Measurements from ENCODE around the gene UBR1. TPM values are rescaled to one million over a fixed set of nuclear protein-coding genes. Genes with fewer than 3 reads are reported as not detected.

Gene UBR1
- total RNA-seq, 1 experiment from 2014 or later: 22.2 TPM

GRCh38 chr15:43153269-43153668, 47.4 kb upstream of the UBR1 start:
- no peak overlapping the region for H3K27ac ChIP-seq (ENCODE audit: insufficient read length, low read depth, low read length)
- H4K8ac ChIP-seq (replicated peaks; ENCODE audit: insufficient read length, low read depth, low read length): no peak overlapping the region
- no peaks in the 10 kb centered on the region for H3K23me2 ChIP-seq (ENCODE audit: insufficient read length, low read depth, low read length, poor library complexity, severe bottlenecking)
- H3K9me3 Mint-ChIP-seq: no peaks in the 10 kb centered on the region
- DNase-seq: no peak
- H2BK12ac ChIP-seq (ENCODE audit: insufficient read length, low read depth, low read length): no peak overlapping the region
- no peak overlapping the region for H2AK5ac ChIP-seq (ENCODE audit: insufficient read length, low read length)
- no peaks in the 10 kb centered on the region for H3K9me3 ChIP-seq (ENCODE audit: control insufficient read depth, low read depth, low read length)
- no peak for TF ChIP-seq CTCF (conservative IDR thresholded peaks at IDR 0.05)
- H3K9ac ChIP-seq (ENCODE audit: extremely low read depth, insufficient read length, low read length): no peak overlapping the region
- no peak overlapping the region for H2BK15ac ChIP-seq (ENCODE audit: low read depth, low read length)
- no peak overlapping the region for H2BK5ac ChIP-seq (ENCODE audit: insufficient read length, low read length)
- no peak overlapping the region for H3K23ac ChIP-seq (ENCODE audit: insufficient read length, low read depth, low read length)
- H3K56ac ChIP-seq (ENCODE audit: insufficient read length, low read depth, low read length): no peak overlapping the region
- no peaks in the 10 kb centered on the region for H3K27me3 Mint-ChIP-seq (ENCODE audit: low read depth)
- no peaks in the 10 kb centered on the region for H3K27me3 ChIP-seq (ENCODE audit: insufficient read depth, low read length)
- no peak overlapping the region for H4K5ac ChIP-seq (ENCODE audit: insufficient read length, low read depth, low read length)
- H3K27ac Mint-ChIP-seq: no peak overlapping the region
- H2AFZ ChIP-seq (ENCODE audit: low read length): no peak overlapping the region
- H3K4me3 Mint-ChIP-seq: no peak overlapping the region
- no peak overlapping the region for H2BK20ac ChIP-seq (ENCODE audit: low read depth, low read length, poor library complexity, severe bottlenecking)
- H4K20me1 ChIP-seq (ENCODE audit: control insufficient read depth, insufficient read depth, insufficient read length): no peaks in the 10 kb centered on the region
- H3K79me2 ChIP-seq (ENCODE audit: insufficient read depth, low read length): no peaks in the 10 kb centered on the region
- no peaks in the 10 kb centered on the region for H3K4me1 ChIP-seq (ENCODE audit: insufficient read depth, low read length)
- no peak overlapping the region for H3K18ac ChIP-seq (ENCODE audit: insufficient read length, low read depth, low read length)
- no peak overlapping the region for H3K4me2 ChIP-seq (ENCODE audit: insufficient read depth, insufficient read length, low read length)
- no peak overlapping the region for H4K91ac ChIP-seq (ENCODE audit: insufficient read length, low read depth, low read length)
- H2BK120ac ChIP-seq (ENCODE audit: low read depth, low read length, poor library complexity, severe bottlenecking): no peak overlapping the region
- no peaks in the 10 kb centered on the region for H3K79me1 ChIP-seq (ENCODE audit: insufficient read depth, low read depth, low read length, poor library complexity, severe bottlenecking)
- no peak overlapping the region for H3K14ac ChIP-seq (ENCODE audit: insufficient read depth, low read length)
- peaks cover 0 to 2% of the 10 kb centered on the region in 2 experiments; a peak in 1 of 4 replicates for H3K4me1 Mint-ChIP-seq
- H3T11ph ChIP-seq (ENCODE audit: low read length): no peak overlapping the region
- H3K36me3 Mint-ChIP-seq (ENCODE audit: insufficient read depth in 1 of 3, low read depth in 3 of 3): peaks cover 0 to 12% (median 0%) of the 10 kb centered on the region in 3 experiments; a peak in 2 of 7 replicates
- H3K4ac ChIP-seq (ENCODE audit: low read depth, low read length): no peak overlapping the region
